Measurements from ENCODE around the gene EDN3. TPM values are rescaled to one million over a fixed set of nuclear protein-coding genes. Genes with fewer than 3 reads are reported as not detected.

The EDN3 gene
- total and polyA plus RNA-seq, 2 donors (not counting 1 experiment from before 2014, with no cell fraction given) = not detected

DNA sequence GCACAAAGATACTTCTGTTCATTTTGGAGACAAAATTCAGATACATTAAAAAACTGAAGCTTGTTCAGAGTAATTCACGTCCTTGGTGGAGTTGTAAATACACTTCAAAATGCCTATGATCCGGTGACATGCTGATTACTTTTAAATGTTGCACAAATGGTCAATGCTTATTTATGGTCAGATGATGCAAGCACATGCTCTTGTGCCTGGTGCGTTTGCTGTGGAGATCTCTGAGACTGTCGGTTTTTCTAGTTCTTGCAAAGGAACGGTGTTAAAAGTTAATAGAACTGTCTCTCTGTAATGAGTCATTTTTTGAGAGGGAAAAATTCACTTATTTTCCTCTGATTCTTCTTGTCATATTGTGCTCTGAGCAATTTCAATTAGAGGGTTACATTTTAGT is 45.2 kb upstream of the EDN3 start:
- H3K36me3 ChIP-seq (ENCODE audit: control insufficient read depth, insufficient read depth, low read length) = no peaks in the 10 kb centered on the region
- TF ChIP-seq, protein P1, sequence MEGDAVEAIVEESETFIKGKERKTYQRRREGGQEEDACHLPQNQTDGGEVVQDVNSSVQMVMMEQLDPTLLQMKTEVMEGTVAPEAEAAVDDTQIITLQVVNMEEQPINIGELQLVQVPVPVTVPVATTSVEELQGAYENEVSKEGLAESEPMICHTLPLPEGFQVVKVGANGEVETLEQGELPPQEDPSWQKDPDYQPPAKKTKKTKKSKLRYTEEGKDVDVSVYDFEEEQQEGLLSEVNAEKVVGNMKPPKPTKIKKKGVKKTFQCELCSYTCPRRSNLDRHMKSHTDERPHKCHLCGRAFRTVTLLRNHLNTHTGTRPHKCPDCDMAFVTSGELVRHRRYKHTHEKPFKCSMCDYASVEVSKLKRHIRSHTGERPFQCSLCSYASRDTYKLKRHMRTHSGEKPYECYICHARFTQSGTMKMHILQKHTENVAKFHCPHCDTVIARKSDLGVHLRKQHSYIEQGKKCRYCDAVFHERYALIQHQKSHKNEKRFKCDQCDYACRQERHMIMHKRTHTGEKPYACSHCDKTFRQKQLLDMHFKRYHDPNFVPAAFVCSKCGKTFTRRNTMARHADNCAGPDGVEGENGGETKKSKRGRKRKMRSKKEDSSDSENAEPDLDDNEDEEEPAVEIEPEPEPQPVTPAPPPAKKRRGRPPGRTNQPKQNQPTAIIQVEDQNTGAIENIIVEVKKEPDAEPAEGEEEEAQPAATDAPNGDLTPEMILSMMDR (conservative IDR thresholded peaks at IDR 0.05 in 1 of 2, IDR thresholded peaks at IDR 0.05 in 1 of 2; ENCODE audit: low read depth in 1 of 2, low read length in 2 of 2) = no peak
- TF ChIP-seq EZH2 (IDR thresholded peaks at IDR 0.05; ENCODE audit: low read length, missing control alignments) = no peak
- H3K4me1 ChIP-seq (ENCODE audit: control insufficient read depth, extremely low read depth, insufficient read depth, low read length) = no peaks in the 10 kb centered on the region
- no peaks in the 10 kb centered on the region for H4K20me1 ChIP-seq (ENCODE audit: control insufficient read depth, extremely low read depth, insufficient read depth, low read length)
- no peak overlapping the region for H3K27ac ChIP-seq (ENCODE audit: insufficient read depth, low read length)
- H3K4me3 ChIP-seq (replicated peaks in 1 of 4; ENCODE audit: control extremely low read depth in 1 of 4, insufficient read depth in 1 of 4, low read depth in 3 of 4, low read length in 4 of 4) = no peak overlapping the region
- H3K4me2 ChIP-seq (ENCODE audit: extremely low read depth, insufficient read depth, low read length) = no peak overlapping the region
- DNase-seq (ENCODE audit: low read depth in 2 of 2) = no peak
- no peaks in the 10 kb centered on the region for H3K79me2 ChIP-seq (ENCODE audit: control insufficient read depth, insufficient read depth, low read length)
- H2AFZ ChIP-seq (ENCODE audit: low read length) = no peak overlapping the region
- H3K9me3 ChIP-seq (ENCODE audit: control insufficient read depth, insufficient read depth, low read depth, low read length) = no peaks in the 10 kb centered on the region
- no peaks in the 10 kb centered on the region for H3K27me3 ChIP-seq (ENCODE audit: control insufficient read depth, insufficient read depth, low read length)
- no peak overlapping the region for H3K9ac ChIP-seq (ENCODE audit: insufficient read depth, low read length)

DNA sequence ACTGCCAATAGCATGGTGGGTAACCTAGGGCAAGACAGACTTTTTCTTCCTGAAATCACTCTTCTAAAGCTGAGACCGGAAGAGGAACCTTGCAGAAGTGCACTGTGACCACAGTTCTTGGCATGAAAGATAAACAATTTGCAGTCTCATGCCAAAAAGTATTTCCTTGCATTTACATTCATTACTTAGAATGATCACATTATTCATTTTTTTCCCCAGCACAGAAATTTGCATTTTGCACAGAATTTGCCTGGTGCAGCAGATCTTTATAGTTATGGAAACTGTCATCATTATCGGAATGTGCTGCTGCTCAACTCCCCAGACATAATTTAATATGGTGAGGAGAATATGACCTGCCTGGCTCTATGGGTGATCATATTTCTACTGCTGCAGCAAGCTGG is 42.2 kb upstream of the EDN3 start:
- no peaks in the 10 kb centered on the region for H3K27me3 ChIP-seq (ENCODE audit: control insufficient read depth, insufficient read depth, low read length)
- H3K36me3 ChIP-seq (ENCODE audit: control insufficient read depth, insufficient read depth, low read length) = no peaks in the 10 kb centered on the region
- H3K9ac ChIP-seq (ENCODE audit: insufficient read depth, low read length) = no peak overlapping the region
- no peaks in the 10 kb centered on the region for H3K9me3 ChIP-seq (ENCODE audit: control insufficient read depth, insufficient read depth, low read depth, low read length)
- no peak for DNase-seq (ENCODE audit: low read depth in 2 of 2)
- no peaks in the 10 kb centered on the region for H4K20me1 ChIP-seq (ENCODE audit: control insufficient read depth, extremely low read depth, insufficient read depth, low read length)
- H3K79me2 ChIP-seq (ENCODE audit: control insufficient read depth, insufficient read depth, low read length) = no peaks in the 10 kb centered on the region
- no peak overlapping the region for H2AFZ ChIP-seq (ENCODE audit: low read length)
- no peak overlapping the region for H3K27ac ChIP-seq (ENCODE audit: insufficient read depth, low read length)
- H3K4me1 ChIP-seq (ENCODE audit: control insufficient read depth, extremely low read depth, insufficient read depth, low read length) = no peaks in the 10 kb centered on the region
- H3K4me3 ChIP-seq (replicated peaks in 1 of 4; ENCODE audit: control extremely low read depth in 1 of 4, insufficient read depth in 1 of 4, low read depth in 3 of 4, low read length in 4 of 4) = no peak overlapping the region
- no peak overlapping the region for H3K4me2 ChIP-seq (ENCODE audit: extremely low read depth, insufficient read depth, low read length)
- TF ChIP-seq EZH2 (IDR thresholded peaks at IDR 0.05; ENCODE audit: low read length, missing control alignments) = no peak
- TF ChIP-seq, protein P1 (conservative IDR thresholded peaks at IDR 0.05 in 1 of 2, IDR thresholded peaks at IDR 0.05 in 1 of 2; ENCODE audit: low read depth in 1 of 2, low read length in 2 of 2) = no peak

DNA sequence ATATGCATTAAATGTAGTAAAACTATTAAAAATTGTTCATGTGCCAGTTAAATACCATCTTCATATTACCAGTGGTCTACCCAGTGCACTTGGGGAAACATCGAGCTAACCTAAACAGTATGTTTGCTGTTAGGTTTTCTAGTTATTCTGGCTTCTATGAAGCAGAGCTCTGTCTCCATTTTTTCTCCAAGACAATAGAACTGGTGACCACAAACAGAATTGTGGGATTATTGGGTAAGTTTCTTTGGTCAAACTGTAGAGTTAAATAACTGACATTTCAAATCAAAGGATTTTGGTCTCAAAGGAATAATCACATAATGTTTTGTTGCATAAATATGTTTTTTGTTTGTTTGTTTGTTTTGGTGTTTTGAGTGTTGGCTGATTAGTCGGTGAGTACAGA is 40.5 kb upstream of the EDN3 start:
- Histone ChIP-seq H3K9ac (ENCODE audit: insufficient read depth, low read length) (no peak overlapping the region), H3K79me2 (ENCODE audit: control insufficient read depth, insufficient read depth, low read length) (no peaks in the 10 kb centered on the region), H4K20me1 (ENCODE audit: control insufficient read depth, extremely low read depth, insufficient read depth, low read length) (no peaks in the 10 kb centered on the region), H3K4me3 (replicated peaks in 1 of 4; ENCODE audit: control extremely low read depth in 1 of 4, insufficient read depth in 1 of 4, low read depth in 3 of 4, low read length in 4 of 4) (no peak overlapping the region), H3K27ac (ENCODE audit: insufficient read depth, low read length) (no peak overlapping the region), H3K4me2 (ENCODE audit: extremely low read depth, insufficient read depth, low read length) (no peak overlapping the region), H2AFZ (ENCODE audit: low read length) (no peak overlapping the region), H3K27me3 (ENCODE audit: control insufficient read depth, insufficient read depth, low read length) (no peaks in the 10 kb centered on the region), H3K9me3 (ENCODE audit: control insufficient read depth, insufficient read depth, low read depth, low read length) (no peaks in the 10 kb centered on the region), H3K36me3 (ENCODE audit: control insufficient read depth, insufficient read depth, low read length) (no peaks in the 10 kb centered on the region), H3K4me1 (ENCODE audit: control insufficient read depth, extremely low read depth, insufficient read depth, low read length) (no peaks in the 10 kb centered on the region)
- no peak for TF ChIP-seq EZH2 (IDR thresholded peaks at IDR 0.05; ENCODE audit: low read length, missing control alignments)
- TF ChIP-seq, protein P1 (conservative IDR thresholded peaks at IDR 0.05 in 1 of 2, IDR thresholded peaks at IDR 0.05 in 1 of 2; ENCODE audit: low read depth in 1 of 2, low read length in 2 of 2) = no peak
- DNase-seq (ENCODE audit: low read depth in 2 of 2) = no peak

Measured in fibroblast of lung (primary cell).